GM18861 (cell line): ENCODE results near the gene YPEL3.

Experiments used
- ATAC-seq: cut with Tn5 transposase; IDR thresholded peaks from one replicate; pipeline ENCODE4 v1.9.1; 2021; ENCODE audit not compliant: unreplicated experiment

The YPEL3 gene

GRCh38 chr16:30070490-30070889 is 25.5 kb downstream of the YPEL3 start:
- no peak for ATAC-seq

- ATAC-seq: no peak
These were observed 26.2 kb downstream of the YPEL3 start for GRCh38 chr16:30069611-30070462.

- ATAC-seq: no peak
These were observed 27.0 kb downstream of the YPEL3 start for GRCh38 chr16:30068750-30069610.

- ATAC-seq: no peak
These were observed 27.7 kb downstream of the YPEL3 start for GRCh38 chr16:30068333-30068732.

GRCh38 chr16:30067584-30067916 is 28.5 kb downstream of the YPEL3 start:
- ATAC-seq: no peak

GRCh38 chr16:30066761-30067583 is 29.0 kb downstream of the YPEL3 start:
- no peak for ATAC-seq

DNA sequence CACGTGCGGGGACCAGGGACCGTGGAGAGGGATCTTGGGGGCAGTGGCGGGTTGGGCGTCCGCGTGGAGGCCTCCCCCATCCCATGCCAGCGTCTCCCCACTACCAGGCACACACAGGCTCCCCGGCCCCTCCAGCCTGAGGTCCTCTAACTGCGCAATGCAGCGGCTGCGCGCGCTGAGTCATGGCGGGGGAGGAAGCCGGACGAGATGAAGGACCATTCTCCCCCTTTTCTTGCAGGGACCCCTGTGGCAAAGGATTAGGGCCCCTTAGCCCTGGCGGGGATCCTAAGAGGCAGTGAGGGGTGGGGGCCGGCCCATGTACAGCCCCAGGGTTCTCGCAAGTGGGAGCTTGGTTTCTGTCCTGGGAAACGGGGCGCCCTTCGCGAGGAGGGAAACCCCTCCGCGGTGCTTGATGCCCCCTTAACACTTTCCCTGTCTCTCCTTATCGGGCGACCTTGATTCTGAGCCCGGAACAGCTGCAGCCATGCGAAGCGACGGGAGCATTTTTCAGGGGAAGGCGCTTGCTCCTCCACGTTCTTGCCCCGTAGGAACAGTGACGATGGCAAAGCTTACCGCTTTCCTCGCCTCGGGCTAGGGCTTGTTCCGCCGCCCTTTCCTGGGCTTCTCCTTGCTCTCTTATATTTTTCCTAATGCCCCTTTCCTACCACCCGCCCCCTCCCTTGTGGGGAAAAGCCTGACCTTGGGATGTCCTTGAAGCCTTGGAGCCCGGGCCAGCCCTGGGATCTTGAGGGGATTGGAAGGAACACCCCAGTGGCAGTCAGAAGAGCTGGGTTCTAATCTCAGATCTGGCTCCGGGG is 29.9 kb downstream of the YPEL3 start:
- ATAC-seq: no peak

GRCh38 chr16:30065102-30065942 is 30.7 kb downstream of the YPEL3 start, which contains the start of gene ALDOA:
TSS of gene ALDOA (plus strand) at chr16:30065760. CDS start at chr16:30066898, 1,138 bp downstream.
- ATAC-seq: peak; percentile 63

DNA sequence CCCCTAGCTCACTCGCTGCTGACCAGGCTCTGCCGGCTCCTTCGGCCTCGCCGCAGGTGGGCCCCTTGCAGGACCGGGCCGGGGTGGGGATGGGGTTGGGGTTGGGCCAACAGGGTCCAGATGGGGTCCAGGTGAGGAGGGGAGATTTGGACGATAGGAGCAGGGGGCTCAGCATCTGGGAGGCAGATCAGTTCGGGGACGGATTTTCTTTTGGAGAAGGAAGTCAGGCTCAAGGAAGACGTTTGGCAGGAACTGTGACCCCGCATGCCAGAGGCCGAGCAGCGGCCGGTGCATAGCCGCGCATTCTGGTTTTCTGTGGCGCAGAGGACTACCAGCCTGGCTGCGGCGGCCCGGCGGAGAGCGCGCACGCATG is 31.3 kb downstream of the YPEL3 start:
- no peak for ATAC-seq

- ATAC-seq: peak; percentile 30
These were observed 31.9 kb downstream of the YPEL3 start for GRCh38 chr16:30063893-30064728.

GRCh38 chr16:30063278-30063892 is 32.6 kb downstream of the YPEL3 start:
- ATAC-seq: no peak

DNA sequence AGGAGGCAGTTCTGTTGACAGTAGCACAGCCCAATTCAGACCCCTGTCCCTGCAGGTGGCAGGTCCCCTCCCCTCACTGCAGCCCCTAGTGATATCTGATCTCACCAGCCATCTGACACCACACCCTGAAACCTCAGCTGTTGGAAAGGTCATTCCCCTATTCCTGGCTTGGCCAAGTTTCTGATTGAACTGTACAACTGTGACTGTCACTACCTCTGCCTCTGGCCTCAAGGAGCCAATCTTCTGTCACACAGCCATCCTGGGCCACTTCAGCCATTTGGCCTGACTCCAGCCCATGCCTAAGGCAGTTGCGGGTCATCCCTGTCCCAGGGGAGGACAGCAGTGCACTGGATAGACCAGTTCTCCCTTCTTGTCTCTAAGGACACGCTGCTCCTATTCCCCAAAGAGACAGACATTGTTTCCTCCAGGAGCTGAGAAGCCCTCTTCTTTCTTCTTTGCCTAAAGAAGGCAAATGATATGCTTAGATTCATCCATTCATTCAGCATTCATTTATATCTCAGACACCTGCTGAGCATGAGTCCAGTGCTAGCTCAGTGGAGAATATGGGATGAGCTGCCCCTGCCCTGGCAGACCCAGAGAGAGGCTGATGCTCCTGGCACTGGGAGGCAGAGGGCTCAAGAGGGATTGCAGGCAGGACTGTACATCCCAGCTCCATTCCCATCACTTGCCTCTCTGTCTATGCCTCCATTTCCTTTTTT is 35.0 kb downstream of the YPEL3 start:
- ATAC-seq: no peak

- ATAC-seq: no peak
These were observed 35.7 kb downstream of the YPEL3 start for GRCh38 chr16:30060346-30060745.

- ATAC-seq: no peak
These were observed 41.0 kb downstream of the YPEL3 start for GRCh38 chr16:30054959-30055553.

GRCh38 chr16:30054451-30054850 is 41.6 kb downstream of the YPEL3 start:
- no peak for ATAC-seq

DNA sequence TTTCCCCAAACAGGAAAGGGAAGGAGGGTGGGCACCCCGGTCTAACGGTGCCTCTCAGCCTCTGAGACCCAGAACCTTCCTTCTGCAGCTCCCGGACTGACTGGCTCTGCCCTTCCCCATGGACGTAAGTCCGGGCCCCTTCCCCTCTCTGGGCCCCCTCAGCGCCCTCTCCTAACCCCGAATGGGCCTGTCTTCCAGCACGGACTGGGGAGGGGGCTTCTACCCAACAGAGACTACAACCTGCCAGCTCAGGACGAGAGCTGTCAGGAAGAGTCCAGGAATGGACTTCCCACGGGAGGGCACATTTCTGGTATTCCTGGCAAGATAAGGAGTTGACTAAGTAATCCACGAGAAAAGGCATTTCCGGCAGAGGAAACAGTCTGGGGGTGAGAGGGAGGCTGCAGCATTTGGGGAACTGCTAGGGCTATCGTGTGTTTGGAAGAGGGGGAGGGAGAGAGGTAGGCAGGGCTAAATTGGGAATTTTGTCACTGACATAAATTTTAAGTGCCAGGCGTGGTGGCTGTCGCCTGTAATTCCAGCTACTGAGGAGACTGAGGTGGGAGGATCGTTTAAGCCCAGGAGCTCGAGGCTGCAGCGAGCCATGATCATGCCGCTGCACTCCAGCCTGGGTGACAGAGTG is 42.5 kb downstream of the YPEL3 start:
- no peak for ATAC-seq
